BJ (cell line): ENCODE data around the gene FBXW11. TPM values are rescaled to one million over a fixed set of nuclear protein-coding genes. Genes with fewer than 3 reads are reported as not detected.

Source experiments
- CTCF ChIA-PET: fragments of 350-600 bp; formaldehyde crosslinking; extraction: SDS; loops from one replicate; lab custom pipeline; 2021; ENCODE audit warnings: antibody characterized with exemption, inconsistent platforms; lab: Yijun Ruan, JAX
- POLR2A ChIA-PET: fragments of 300-600 bp; sonication (Branson Sonifier 250); formaldehyde crosslinking; extraction: SDS; loops from one replicate; lab custom pipeline; 2021; ENCODE audit warnings: antibody characterized with exemption; lab: Charles Lee
- DNase-seq: peaks from one replicate; pipeline ENCODE4 v3.0.0-alpha.2; 2011; ENCODE audit warnings: low read depth
- H3K27me3 ChIP-seq: 2 replicates; pipeline ENCODE4 v1.6.0; 2011; ENCODE audit warnings: low read length; ENCODE audit not compliant: control insufficient read depth, insufficient read depth
- H3K36me3 ChIP-seq: 2 replicates; pipeline ENCODE4 v1.5.1; 2011; ENCODE audit warnings: low read length; ENCODE audit not compliant: control insufficient read depth, insufficient read depth
- H3K4me3 ChIP-seq: 2 replicates; pipeline ENCODE4 v1.5.1; 2011; ENCODE audit warnings: low read depth, mild to moderate bottlenecking, control low read depth, low read length
- CTCF ChIP-seq: IDR thresholded peaks from 2 replicates; pipeline ENCODE4 v1.5.1; 2011; ENCODE audit warnings: low read depth, mild to moderate bottlenecking, control low read depth, inconsistent platforms, low read length, moderate library complexity; ENCODE audit not compliant: insufficient read depth
- polyA plus RNA-seq: library from polyadenylated mRNA; depleted of rRNA; stranded (reverse); fragments of >200 nt; gene quantifications from 2 replicates; pipeline ENCODE4 v1.2.3, GENCODE V29; 2011

The FBXW11 gene
- polyA plus RNA-seq, 1 experiment: 55.5 TPM

GRCh38 chr5:171953860-171954701, 52.4 kb downstream of the FBXW11 start:
- no peak for DNase-seq
- Histone ChIP-seq H3K27me3 (no peaks in the 10 kb centered on the region), H3K4me3 (no peak overlapping the region), H3K36me3 (no peaks in the 10 kb centered on the region)
- CTCF ChIA-PET: interaction anchor here (0.9 to 1.4 kb wide), 4 partner anchors 9 to 535 kb away, joined by 3 to 4 read pairs (median 3); partner anchors contain the start of gene FGF18
- POLR2A ChIA-PET: no interaction called here
- TF ChIP-seq CTCF: no peak

GRCh38 chr5:171952021-171952420, 54.4 kb downstream of the FBXW11 start:
- ChIA-PET CTCF (interaction anchor here (1.0 kb wide), 1 partner anchor 10 kb away, joined by 4 read pairs; no protein-coding TSS in a partner anchor), POLR2A (no interaction called here)
- TF ChIP-seq CTCF: no peak
- no peak for DNase-seq
- no peaks in the 10 kb centered on the region for H3K36me3 ChIP-seq
- no peak overlapping the region for H3K4me3 ChIP-seq
- H3K27me3 ChIP-seq: no peaks in the 10 kb centered on the region

GRCh38 chr5:171951218-171951617, 55.2 kb downstream of the FBXW11 start:
- POLR2A ChIA-PET: no interaction called here
- CTCF ChIA-PET: interaction anchor here (1.0 kb wide), 1 partner anchor 11 kb away, joined by 4 read pairs; no protein-coding TSS in a partner anchor
- DNase-seq: no peak
- Histone ChIP-seq H3K27me3 (no peaks in the 10 kb centered on the region), H3K36me3 (no peaks in the 10 kb centered on the region), H3K4me3 (no peak overlapping the region)
- TF ChIP-seq CTCF: no peak

GRCh38 chr5:171946000-171946781, 60.2 kb downstream of the FBXW11 start:
- Histone ChIP-seq H3K27me3 (no peaks in the 10 kb centered on the region), H3K4me3 (no peak overlapping the region), H3K36me3 (no peaks in the 10 kb centered on the region)
- ChIA-PET POLR2A (no interaction called here), CTCF (no interaction called here)
- 0 out of 2 replicates have a peak, but pooled peaks have one; percentile 18 for TF ChIP-seq CTCF
- no peak for DNase-seq

GRCh38 chr5:171945476-171945875, 61.0 kb downstream of the FBXW11 start:
- POLR2A ChIA-PET: interaction anchor here (0.8 kb wide), 1 partner anchor 26 kb away, joined by 3 read pairs; no protein-coding TSS in a partner anchor
- CTCF ChIA-PET: no interaction called here

More at GRCh38 chr5:171945476-171945875, 61.0 kb downstream of the FBXW11 start:
- TF ChIP-seq CTCF: no peak
- DNase-seq: no peak
- no peaks in the 10 kb centered on the region for H3K27me3 ChIP-seq
- H3K4me3 ChIP-seq: no peak overlapping the region
- no peaks in the 10 kb centered on the region for H3K36me3 ChIP-seq
